ENCODE data around the gene SHOX. TPM values are rescaled to one million over a fixed set of nuclear protein-coding genes. Genes with fewer than 3 reads are reported as not detected.

Gene SHOX
- total and polyA plus RNA-seq, 10 of the 15 experiments (the other 5 are each of a cell fraction or from before 2014, with no cell fraction given), result 0.42 TPM; not detected in 9

GRCh38 chrX:646796-647195, 16.2 kb downstream of the SHOX start:
- Histone ChIP-seq H3K4me2 (ENCODE audit: control insufficient read depth, insufficient read depth) (no peak overlapping the region), H3K27ac (ENCODE audit: control insufficient read depth, insufficient read depth) (no peak overlapping the region), H3K9me3 (replicated peaks; ENCODE audit: control insufficient read depth, insufficient read depth, low read length) (no peaks in the 10 kb centered on the region; the same call in 2 of the 3 replicates), H3K9ac (ENCODE audit: control insufficient read depth, insufficient read depth, low read length) (no peak overlapping the region), H3K4me1 (ENCODE audit: control insufficient read depth, insufficient read depth, low read length) (no peaks in the 10 kb centered on the region), H3K27me3 (replicated peaks in 1 of 2; ENCODE audit: control insufficient read depth in 2 of 2, insufficient read depth in 2 of 2, low read length in 1 of 2) (no peaks in the 10 kb centered on the region), H2AFZ (ENCODE audit: control insufficient read depth, low read depth, low read length) (no peak overlapping the region), H3K79me2 (ENCODE audit: control insufficient read depth, insufficient read depth, low read length) (no peaks in the 10 kb centered on the region), H4K20me1 (ENCODE audit: control insufficient read depth, insufficient read depth) (no peaks in the 10 kb centered on the region), H3K4me3 (no peak overlapping the region), H3K36me3 (ENCODE audit: control insufficient read depth in 2 of 2, insufficient read depth in 2 of 2, low read length in 1 of 2) (no peaks in the 10 kb centered on the region)
- TF ChIP-seq KDM1A (IDR thresholded peaks at IDR 0.05; ENCODE audit: borderline replicate concordance) (no peak), EP300 (IDR thresholded peaks at IDR 0.05; ENCODE audit: borderline replicate concordance in 1 of 2, control insufficient read depth in 1 of 2, low read depth in 2 of 2, low read length in 2 of 2) (no peak)
- TF ChIP-seq, protein P1, sequence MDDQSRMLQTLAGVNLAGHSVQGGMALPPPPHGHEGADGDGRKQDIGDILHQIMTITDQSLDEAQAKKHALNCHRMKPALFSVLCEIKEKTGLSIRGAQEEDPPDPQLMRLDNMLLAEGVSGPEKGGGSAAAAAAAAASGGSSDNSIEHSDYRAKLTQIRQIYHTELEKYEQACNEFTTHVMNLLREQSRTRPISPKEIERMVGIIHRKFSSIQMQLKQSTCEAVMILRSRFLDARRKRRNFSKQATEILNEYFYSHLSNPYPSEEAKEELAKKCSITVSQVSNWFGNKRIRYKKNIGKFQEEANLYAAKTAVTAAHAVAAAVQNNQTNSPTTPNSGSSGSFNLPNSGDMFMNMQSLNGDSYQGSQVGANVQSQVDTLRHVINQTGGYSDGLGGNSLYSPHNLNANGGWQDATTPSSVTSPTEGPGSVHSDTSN (IDR thresholded peaks at IDR 0.05; ENCODE audit: insufficient replicate concordance, low read depth, low read length), result no peak
- TF ChIP-seq, protein P2, sequence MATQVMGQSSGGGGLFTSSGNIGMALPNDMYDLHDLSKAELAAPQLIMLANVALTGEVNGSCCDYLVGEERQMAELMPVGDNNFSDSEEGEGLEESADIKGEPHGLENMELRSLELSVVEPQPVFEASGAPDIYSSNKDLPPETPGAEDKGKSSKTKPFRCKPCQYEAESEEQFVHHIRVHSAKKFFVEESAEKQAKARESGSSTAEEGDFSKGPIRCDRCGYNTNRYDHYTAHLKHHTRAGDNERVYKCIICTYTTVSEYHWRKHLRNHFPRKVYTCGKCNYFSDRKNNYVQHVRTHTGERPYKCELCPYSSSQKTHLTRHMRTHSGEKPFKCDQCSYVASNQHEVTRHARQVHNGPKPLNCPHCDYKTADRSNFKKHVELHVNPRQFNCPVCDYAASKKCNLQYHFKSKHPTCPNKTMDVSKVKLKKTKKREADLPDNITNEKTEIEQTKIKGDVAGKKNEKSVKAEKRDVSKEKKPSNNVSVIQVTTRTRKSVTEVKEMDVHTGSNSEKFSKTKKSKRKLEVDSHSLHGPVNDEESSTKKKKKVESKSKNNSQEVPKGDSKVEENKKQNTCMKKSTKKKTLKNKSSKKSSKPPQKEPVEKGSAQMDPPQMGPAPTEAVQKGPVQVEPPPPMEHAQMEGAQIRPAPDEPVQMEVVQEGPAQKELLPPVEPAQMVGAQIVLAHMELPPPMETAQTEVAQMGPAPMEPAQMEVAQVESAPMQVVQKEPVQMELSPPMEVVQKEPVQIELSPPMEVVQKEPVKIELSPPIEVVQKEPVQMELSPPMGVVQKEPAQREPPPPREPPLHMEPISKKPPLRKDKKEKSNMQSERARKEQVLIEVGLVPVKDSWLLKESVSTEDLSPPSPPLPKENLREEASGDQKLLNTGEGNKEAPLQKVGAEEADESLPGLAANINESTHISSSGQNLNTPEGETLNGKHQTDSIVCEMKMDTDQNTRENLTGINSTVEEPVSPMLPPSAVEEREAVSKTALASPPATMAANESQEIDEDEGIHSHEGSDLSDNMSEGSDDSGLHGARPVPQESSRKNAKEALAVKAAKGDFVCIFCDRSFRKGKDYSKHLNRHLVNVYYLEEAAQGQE (IDR thresholded peaks at IDR 0.05; ENCODE audit: low read depth, low read length), result no peak
- intact Hi-C loops (cut with micrococcal nuclease; ENCODE audit: unreplicated experiment) (no loop called here), in situ Hi-C loops (cut with MboI) (no loop called here)
- ChIA-PET RAD21 (ENCODE audit: unreplicated experiment) (no interaction called here), CTCF (no interaction called here), POLR2A (no interaction called here), SMC1A (ENCODE audit: uncharacterized antibody, unreplicated experiment) (no interaction called here)
- FAIRE-seq, result no peak
- DNase-seq (ENCODE audit: low read depth, low spot score), result no peak
- WGBS (ENCODE audit: insufficient coverage, insufficient replicate concordance, low lambda C conversion rate, missing lambda C conversion rate), result 34% methylated on average over 9 of the region's 9 CpGs
- BruUV-seq (replicated peaks), result no TSS peak
- ATAC-seq, result 0 out of 3 replicates have a peak, but pooled peaks have one; percentile 26

Measured in GM12878 (cell line).